Measurements from ENCODE around the gene SPAG16. TPM values are rescaled to one million over a fixed set of nuclear protein-coding genes. Genes with fewer than 3 reads are reported as not detected.

The SPAG16 gene
- polyA plus RNA-seq, 2 of the 4 experiments (the other 2 are of a cell fraction), result 19.1 to 27.6 TPM

GRCh38 chr2:213237251-213237650, 47.0 kb upstream of the SPAG16 start (continued):
- TF ChIP-seq CBX2 (IDR thresholded peaks at IDR 0.05; ENCODE audit: borderline replicate concordance, low read depth), result no peak
- no peak for TF ChIP-seq HOXB13 (CRISPR knock-in tag; IDR thresholded peaks at IDR 0.05; ENCODE audit: low read depth)
- TF ChIP-seq ELK1 (IDR thresholded peaks at IDR 0.05; ENCODE audit: low read depth, low read length), result no peak
- no peak for TF ChIP-seq ZFP36 (IDR thresholded peaks at IDR 0.05; ENCODE audit: borderline replicate concordance, partially characterized antibody)
- TF ChIP-seq HMGXB4 (CRISPR knock-in tag; IDR thresholded peaks at IDR 0.05; ENCODE audit: borderline replicate concordance), result no peak
- no peak for TF ChIP-seq CTCF (IDR thresholded peaks at IDR 0.05)

GRCh38 chr2:213237787-213238186, 46.5 kb upstream of the SPAG16 start:
- TF ChIP-seq CBX8 (IDR thresholded peaks at IDR 0.05), result no peak
- TF ChIP-seq USF2 (IDR thresholded peaks at IDR 0.05), result no peak
- TF ChIP-seq TFCP2L1 (CRISPR knock-in tag; IDR thresholded peaks at IDR 0.05), result no peak
- TF ChIP-seq E2F6 (IDR thresholded peaks at IDR 0.05; ENCODE audit: borderline replicate concordance, low read depth), result no peak
- no peak for TF ChIP-seq ZFP36 (IDR thresholded peaks at IDR 0.05; ENCODE audit: borderline replicate concordance, partially characterized antibody)
- TF ChIP-seq SREBF2 (IDR thresholded peaks at IDR 0.05), result no peak
- TF ChIP-seq RARB (CRISPR knock-in tag; IDR thresholded peaks at IDR 0.05), result no peak
- no peak for TF ChIP-seq KDM5A (IDR thresholded peaks at IDR 0.05)
- no peak for TF ChIP-seq ELK1 (IDR thresholded peaks at IDR 0.05; ENCODE audit: low read depth, low read length)
- no peak for TF ChIP-seq PBX3 (IDR thresholded peaks at IDR 0.05)
- no peak for TF ChIP-seq ESRRA (IDR thresholded peaks at IDR 0.05; ENCODE audit: borderline replicate concordance, low read length)
- no peak for TF ChIP-seq JUN (IDR thresholded peaks at IDR 0.05)
- TF ChIP-seq FOXS1 (CRISPR knock-in tag; IDR thresholded peaks at IDR 0.05), result no peak
- no peak for TF ChIP-seq CEBPB (IDR thresholded peaks at IDR 0.05)
- no peak for TF ChIP-seq HDAC2 (IDR thresholded peaks at IDR 0.05)
- no peak for TF ChIP-seq EP300 (IDR thresholded peaks at IDR 0.05)
- no peak for TF ChIP-seq JUNB (IDR thresholded peaks at IDR 0.05)
- Histone ChIP-seq H3K27ac (peak overlapping the region; percentile 59 to 61), H3K9me3 (no peaks in the 10 kb centered on the region), H3K4me1 (peaks cover 26% of the 10 kb centered on the region), H3K4me2 (no peak overlapping the region; the same call in 2 of the 3 replicates), H3K4me3 (no peak overlapping the region)
- CTCF ChIA-PET, result no interaction called here
- ATAC-seq, result no peak
- no peak for FAIRE-seq
- DNase-seq (ENCODE audit: low read depth in 1 of 2, low spot score in 1 of 2), result no peak
- POLR2A ChIA-PET, result no interaction called here
- 91% methylated on average over 2 of the region's 2 CpGs for WGBS (ENCODE audit: missing lambda C conversion rate)

Data from A549 (cell line).